ENCODE results near the gene KRT1.
"Not testable (repeated sequence)": the region's sequence is repeated elsewhere in the genome, so short reads cannot be mapped to it uniquely, and the experiment has no call there.

KRT1 gene

DNA sequence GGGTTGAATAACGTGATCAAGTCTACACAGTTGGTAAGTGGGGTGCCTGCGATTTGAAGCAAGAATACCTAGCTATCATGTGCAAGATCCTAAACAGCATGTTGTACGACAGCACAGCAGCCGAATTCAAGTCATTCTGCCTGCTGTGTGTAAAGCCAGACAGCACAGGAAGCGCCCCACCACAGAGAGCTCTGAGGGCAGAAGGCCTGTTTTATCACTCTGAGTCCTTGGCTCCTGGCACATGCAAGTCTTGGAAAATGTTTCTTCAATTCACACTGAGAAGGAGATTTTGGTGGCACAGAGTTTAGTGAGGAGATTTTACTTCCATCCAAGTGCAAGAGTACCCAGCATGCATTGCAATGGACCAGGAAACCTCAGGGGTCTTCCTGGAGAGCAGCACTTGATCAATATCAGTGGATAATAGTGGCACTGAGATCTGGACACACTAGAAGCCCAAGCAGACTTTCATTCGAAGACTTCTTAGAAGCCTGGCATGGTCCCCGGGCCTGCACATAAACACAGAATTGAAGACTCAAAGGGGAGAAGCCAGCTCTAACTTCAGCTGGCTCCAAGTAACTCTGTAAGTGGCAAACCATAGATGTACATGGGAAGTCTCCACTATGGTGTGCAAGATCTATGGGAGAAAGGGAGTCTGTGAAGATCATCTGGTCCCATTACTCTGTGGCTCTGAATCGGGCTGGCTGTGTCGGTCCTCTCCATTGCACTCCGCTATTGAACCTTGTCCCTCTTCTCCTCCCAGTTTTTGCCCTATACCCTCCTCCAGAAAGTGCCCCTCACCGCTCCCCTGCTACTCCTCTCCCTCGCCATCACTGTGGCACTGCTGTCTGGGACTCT lies 1.5 kb upstream of the KRT1 start:
- no peak for DNase-seq

DNA sequence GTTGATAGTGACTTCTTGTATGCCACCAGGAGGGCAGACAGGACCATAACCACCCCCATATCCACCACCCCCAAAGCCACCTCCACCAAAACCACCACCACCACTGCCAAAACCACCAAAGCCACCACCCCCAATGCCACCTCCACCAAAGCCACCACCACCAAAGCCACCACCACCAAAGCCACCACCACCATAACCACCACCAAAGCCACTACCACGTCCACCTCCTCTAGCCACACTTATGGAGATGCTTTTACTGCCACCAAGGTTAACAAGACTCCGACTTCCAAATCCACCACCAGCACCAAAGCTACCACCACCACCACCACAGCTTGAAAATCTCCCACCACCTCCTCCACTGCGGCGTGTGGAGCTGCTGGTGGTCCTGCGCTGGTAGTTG lies 332 bp downstream of the KRT1 start:
- DNase-seq, result no peak

DNA sequence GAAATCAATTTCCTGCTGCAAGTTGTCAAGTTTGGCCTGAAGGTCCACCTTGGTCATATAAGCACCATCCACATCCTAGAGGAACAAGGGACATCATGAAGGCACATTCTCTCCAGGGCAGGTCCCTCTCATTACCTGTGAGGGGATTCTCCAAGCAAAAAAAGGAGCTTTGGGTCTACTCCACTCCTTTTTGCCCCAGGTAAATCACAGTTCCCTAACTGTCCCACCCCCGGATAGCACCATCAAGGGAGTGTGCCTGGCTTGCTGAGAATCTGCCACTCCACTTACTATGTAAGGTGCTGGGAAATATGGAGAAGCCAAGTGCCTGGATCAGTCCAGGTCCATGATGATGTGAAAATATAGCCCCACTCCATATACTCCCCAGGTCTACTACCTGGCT lies 2.5 kb downstream of the KRT1 start:
- no peak for DNase-seq

DNA sequence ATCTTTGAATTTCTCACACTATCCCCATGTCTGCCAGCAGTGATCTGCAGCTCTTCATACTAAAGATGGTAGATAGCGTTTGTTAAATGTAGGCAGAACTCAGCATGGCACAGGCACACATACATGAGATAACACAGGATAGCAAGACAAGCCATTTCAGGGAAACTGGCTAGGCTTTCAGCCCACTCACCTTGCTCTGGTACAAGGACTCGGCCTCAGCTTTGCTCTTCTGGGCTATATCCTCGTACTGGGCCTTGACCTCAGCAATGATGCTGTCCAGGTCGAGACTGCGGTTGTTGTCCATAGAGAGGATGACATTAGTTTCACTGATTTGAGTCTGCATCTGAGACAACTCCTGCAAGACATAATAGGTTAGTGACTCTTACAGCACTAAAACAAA lies 3.1 kb downstream of the KRT1 start:
- no peak for DNase-seq

DNA sequence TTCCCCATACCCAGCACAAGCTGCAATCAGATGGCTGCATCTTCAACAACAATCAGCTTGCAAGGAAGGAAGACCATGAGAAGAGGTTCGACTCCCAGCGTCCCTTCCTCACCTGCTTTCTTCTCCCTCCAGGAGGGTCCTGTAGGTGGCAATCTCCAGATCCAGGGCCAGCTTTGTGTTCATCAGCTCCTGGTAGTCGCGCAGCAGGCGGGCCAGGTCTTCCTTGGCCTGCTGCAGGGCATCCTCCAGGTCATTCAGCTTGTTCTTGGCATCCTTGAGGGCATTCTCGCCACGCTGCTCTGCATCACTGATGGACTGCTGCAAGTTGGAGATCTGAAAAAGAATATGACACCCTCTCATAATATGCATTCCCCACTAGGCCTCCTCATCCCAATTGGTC lies 4.0 kb downstream of the KRT1 start:
- DNase-seq, result no peak

DNA sequence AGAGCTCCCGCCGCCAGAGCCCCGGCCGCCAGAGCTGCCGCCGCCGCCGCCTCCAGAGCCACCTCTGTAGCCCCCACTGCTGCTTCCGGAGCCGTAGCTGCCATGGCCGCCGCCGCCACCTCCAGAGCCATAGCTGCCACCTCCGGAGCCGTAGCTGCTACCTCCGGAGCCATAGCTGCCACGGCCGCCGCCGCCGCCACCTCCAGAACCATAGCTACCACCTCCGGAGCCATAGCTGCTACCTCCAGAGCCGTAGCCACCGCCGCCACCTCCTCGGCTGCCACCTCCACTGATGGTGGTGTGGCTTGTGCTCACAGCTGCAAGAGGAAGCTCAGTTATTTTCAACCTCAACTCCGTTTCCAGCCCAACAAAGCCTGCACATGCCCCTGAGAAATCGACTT lies 4.9 kb downstream of the KRT1 start:
- DNase-seq, result no peak

DNA sequence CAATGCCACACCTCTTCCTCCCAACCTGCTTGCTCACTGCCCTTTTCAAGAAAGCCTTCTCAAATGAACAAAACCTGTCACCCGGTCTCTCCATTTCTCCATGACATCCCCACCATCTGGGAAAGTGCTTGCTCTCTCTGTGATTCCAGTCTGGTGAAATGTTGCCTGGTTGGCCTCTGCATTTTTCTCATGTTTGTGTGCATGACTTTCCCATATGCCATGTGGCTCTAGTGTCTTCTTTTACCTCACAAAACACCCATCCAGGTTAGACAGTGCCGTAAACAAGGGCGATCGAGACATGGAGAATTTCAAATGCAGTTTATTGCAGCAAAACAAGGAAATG lies 5.8 kb downstream of the KRT1 start:
- DNase-seq, result no peak

DNA sequence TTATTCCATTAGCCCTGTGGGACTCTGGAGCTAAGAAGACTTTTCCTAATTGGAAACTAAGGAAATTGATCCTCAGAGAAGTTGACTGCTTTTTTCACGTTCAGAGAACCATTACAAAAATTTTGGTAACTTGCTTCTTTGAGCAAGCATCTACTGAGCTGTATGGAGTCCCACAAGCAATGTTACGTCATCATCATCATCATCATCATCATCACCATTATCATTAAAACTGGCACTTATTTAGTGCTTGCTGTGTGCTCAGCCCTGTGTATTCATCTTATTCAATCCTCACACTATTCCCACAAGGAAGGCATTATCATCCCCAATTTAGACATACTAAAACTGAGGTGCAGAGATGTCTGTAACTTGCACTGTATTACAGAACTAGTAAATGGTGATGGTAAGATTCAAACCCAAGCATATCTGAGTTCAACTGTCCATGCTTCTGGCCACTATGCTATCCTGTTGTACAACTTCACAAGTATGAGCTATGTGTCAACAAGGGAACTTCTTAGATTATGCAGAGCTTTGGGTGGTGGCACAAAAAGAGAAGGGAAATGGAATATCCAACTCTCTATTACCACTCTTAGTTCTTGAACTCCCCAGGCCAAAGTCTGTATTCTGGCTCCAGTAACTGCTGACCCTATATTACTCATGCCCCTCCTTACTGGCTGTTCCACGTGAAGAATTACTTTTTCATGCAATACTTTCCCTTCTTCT lies 6.3 kb downstream of the KRT1 start:
- no peak for DNase-seq

DNA sequence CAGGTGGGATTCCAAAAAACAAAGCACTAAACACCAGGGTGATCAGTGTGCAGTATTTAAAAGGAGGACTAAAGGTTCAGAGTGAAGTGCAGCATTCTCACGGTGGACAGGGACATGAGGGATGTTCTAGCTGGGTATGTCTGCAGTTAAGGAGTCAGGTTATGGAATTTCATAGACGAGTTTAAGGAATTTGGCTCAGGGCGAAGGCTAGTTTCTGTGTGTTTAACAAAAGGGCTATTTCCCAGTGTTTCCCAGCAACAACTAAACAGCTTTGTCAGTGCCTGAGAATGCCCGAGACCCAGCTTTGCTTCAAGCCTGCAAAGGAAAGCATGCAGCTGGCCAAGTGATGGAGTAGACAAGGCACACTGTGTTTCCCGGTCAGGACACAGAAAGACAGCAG lies 7.0 kb downstream of the KRT1 start:
- no peak for DNase-seq

DNA sequence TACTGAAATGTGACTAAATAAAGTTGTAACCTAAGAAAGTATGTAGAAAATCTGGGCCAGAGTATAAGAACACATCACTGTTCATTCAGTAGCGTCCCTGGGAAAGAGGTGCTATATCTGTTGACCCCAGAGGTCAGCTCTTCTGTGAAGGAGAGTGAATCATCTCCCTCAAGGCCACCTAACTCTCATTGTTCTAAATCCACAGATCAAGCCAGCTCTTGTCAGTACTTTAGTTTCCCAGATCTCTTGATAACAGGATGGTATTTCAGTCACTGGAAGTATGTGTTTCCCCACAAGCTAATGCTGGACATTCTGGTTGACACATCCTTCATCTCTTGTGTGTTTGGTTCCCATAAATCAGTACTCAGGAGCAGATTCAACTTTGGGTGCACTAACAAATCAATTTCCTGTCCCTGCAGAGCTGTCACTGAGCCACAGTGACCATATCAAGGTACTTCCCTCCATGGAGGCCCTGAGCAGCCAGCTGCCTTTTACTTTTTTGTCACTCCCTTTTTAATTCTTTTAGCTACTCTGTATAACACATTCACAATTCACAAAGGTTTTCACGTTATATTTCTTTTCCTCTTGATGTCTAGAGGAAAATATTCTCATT lies 7.8 kb downstream of the KRT1 start:
- DNase-seq, result no peak

DNA sequence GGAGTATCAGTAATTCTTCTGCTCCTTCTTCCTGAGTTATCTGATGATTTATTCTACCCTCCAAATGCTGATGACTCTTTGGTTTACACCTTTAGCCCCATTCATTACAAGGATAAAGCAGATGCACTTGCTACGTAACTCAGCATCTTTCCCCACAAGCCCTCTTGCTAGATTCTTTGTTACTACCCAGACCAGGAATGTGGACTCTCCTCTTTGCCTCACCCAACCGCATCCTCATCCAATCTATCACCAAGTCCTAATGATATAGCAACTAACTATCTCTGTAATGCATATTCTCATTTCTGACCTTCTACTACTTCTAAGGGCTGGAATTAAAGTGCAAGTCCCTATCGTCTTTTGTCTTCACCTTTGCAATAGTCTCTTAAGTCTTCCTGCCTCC lies 9.2 kb downstream of the KRT1 start:
- DNase-seq, result no peak

DNA sequence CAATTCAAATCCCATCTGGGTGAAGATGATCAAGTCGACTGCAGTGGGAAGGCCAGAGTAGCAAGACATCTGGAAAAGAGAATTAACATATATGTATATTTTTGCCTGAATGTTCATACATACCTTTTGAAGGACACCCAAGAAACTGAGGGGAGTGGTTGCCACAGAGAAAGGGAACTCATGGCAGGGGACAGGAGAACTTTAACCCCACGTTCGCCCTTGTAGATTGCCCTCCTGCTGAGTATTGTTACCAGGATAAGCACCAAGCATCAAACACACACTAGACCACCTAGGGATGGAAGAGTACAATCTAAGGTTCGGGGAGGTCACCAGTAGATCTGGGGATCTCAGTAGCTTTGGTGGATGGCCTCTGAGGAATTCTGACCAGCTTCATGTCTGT lies 9.7 kb downstream of the KRT1 start:
- DNase-seq, result no peak

DNA sequence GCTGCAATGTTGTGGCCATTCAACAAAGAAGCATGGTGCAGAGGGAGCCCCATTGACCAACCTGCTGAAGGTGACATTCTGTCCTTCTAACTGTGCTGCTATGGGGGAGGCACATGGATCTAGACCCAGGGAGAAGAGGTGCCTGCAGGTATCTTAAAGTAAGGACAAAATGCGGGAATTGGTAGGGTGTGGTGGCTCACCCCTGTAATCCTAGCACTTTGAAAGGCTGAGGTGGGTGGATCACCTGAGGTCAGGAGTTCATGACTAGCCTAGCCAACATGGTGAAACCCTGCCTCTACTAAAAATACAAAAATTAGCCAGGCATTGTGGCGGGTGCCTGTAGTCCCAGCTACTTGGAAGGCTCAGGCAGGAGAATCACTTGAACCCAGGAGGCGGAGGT lies 10.3 kb downstream of the KRT1 start:
- DNase-seq, result not testable (repeated sequence)

DNA sequence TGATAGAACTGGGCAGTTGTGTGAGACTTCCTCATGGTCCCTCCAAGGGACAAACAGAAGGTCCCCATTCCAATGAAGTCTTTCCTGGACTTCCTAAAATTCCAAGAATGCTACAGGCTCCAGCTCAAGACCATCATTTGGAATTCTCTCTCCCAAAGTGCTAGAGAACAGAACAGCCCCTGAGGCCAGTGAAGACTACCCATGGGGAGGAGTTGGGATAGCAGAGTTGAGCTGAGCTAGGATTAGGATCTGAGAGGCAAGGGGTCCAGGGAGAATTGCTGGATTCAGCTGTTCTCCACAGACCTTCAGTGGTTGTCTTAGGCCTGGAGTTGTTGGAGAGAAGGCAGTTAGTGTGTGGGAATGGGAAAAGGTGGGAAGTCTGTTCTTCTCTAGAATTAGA lies 10.8 kb downstream of the KRT1 start:
- DNase-seq, result no peak

DNA sequence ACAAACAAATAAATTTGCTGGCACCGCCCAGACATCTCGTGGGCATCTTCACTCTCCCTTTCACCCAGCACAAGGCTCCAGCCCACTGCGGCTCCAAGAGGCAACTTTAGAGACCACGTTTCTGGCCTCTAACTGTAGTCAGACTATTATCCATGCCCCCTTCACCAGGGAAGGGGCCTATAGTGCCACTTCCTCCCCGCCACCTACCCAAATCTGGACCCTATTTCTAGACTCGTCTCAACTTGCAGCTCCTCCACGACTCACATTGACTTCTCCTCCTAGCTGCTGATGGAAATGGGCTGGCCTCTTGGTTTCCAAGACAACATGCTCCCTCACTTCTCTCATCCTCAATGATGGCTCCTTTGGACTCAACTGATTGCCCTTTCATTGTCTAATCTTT lies 12.3 kb downstream of the KRT1 start:
- DNase-seq, result no peak

DNA sequence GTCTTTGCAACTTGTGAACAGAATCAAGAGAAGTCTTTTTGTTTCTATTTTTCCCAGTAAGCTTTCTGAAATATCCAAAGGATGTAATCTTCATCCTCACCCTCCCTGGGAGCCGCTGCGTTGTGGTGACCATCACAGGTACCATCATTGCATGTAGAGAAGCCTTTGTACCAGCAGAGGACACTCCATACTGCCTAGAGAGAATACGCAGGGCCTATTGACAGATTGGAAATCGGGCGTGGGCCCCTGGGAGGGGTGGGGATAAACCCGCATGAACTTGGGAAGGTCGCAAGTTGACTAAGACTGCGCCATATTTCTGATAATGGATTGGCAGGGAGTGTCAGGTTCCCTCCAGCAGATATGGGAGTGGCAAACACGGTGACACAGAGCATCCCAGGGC lies 12.7 kb downstream of the KRT1 start:
- DNase-seq, result peak; percentile 4

DNA sequence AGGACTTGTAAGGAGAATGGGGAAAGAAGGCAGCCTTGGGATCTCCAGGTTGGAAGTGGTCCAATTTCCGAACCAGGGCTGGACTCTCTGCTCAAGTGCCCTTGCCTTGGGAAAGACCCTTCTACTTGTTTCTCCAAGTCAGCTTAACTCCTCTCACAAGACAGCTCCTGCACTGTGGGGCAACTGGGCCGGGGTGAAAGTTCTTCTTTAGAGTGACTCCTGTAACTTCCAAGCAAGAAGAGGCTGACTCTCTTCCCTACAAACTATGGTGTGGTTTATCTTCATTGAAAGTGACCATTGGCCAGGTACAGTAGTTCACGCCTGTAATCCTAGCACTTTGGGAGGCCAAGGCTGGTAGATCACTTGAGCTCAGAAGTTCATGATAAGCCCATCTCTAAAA lies 13.7 kb downstream of the KRT1 start:
- no peak for DNase-seq

DNA sequence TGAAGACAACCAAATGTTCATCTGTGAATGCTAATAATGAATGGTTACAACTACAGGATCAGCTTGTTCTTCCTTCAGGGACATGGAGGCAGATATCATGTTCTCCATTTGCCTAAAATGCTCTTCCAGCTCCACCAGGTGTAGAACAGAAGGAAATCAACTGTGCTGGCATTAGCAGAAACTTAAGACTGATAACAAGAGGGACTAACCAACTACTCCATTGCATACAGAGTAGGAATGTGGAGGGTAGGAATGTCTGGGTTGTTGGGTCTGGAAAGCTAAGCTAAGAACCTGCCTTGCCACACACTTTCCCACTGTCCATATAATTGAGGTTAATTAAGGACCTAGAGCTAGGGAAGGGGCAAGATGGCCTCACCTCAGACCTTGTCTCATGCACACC lies 16.8 kb downstream of the KRT1 start:
- DNase-seq, result no peak

DNA sequence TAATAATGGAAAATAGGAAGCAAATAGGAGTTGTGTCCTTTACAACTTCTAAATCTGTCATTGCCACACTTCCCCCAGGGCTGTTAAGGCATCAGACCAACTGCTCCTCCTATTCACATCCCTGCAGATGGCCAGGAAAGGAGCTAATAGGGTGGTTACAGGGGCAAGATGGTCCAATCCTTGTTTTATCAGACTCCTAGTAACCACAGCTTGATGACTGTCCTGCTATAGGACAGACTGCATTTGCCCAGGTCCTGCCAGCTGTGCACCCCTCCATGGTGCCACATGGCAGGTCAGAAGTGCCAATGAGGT lies 17.3 kb downstream of the KRT1 start:
- DNase-seq, result no peak

DNA sequence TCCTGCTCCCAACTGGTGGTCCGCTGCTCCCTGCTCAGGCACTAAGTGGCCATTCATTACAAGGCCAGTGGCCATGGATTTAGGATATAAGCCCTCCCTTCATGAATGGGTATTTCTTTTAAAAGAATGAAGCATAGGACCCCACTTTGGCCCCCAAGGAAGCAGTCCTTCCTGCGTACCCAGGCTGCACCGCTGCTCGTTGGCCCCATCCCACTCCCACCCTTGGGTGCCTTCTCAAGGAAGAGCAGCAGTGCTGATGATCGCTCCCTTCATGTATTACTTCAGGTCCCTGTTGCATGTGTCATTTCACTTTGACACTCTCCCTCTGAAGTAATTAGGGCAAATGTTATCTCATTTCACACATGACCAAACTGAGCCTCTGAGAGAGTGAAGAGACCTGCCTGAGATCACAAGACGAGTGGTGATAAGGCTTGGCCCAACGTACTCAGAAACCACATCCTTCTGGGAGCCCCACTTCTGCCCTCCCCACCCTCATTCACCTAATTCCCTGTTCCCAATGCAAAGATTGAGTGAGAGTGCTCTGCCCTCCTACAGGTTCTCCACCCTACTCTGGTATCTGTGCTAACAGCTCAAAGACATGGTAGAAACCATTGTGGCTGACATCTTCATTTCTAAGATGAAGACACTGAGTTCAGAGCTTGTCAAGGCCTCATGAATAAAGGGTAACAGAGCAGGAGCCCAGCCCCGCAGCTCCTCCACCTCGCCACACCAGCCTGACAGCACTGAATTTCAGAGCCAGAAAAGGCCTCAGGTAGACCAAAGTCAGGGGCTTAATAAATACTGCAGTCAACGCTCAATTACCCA lies 17.9 kb downstream of the KRT1 start:
- no peak for DNase-seq

DNA sequence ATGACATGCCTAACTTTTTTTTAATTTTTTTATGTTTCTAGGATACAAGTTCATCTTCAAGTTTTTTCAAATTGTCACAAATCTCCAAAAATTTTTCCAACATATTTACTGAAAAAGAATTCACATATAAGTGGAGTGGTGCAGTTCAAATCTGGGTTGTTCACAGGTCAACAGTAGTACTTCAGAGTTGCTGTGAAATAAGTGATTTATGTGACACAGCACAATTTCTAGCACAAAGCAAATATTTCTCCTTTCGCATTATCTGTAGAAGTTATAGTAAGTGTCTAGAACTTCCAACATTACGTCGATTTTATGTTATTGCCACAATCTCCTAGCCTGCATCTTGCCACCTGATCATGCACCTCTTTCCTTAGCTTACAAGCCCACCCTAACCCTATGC lies 18.5 kb downstream of the KRT1 start:
- DNase-seq, result no peak

DNA sequence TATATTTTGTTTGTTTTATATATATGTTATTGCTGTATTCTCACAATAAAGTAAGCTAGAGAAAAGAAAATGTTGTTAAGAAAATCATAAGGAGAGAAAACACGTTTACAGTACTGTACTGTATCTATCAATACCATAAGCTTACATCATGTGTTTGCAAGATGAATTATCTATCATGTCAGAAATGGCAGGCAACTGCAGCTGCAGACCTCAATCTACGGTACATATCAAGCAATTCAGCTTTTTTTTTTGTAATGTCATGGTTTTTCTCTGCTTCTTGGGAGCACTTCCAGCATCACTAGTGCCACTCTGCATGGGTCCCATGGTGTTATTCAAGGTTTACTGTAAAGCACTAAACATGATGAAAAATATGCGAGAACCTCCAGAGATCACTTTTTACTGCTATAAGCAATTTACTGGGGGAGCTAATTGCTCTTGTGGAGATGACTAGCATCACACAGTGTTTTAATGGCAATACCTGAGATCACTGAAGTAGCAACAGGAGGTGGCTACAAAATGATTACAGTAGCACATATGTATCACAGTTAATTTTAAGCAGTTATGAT lies 19.2 kb downstream of the KRT1 start:
- no peak for DNase-seq

DNA sequence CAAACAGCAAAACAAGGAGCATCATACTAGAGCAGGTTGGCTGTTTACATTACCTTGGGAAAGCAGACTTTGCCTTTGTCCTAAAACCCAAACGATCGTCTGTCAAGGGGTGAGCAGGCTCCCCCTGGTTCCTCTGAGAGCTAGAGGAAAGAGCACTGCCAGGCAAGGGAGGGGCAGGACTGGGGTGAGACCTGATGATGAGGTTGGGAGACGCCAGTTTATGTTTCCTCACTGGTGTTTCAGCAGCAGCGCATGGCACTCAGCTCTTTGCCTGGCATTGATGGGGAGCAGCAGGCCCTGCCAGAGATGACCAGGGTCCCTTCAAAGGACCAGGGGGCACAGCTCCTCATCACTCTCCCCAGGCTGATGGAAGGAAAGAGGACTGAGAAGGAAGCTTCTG lies 20.3 kb downstream of the KRT1 start:
- DNase-seq, result no peak

Measured in DMS53 (cell line).